Stimulated activated CD4-positive, alpha-beta T cell treated with anti-CD3 and anti-CD28 coated beads, Interleukin-4, amount 100 ng/mL, for 4 hours (primary cell): ENCODE measurements around the gene NUAK2.
"Not testable (repeated sequence)": the region's sequence is repeated elsewhere in the genome, so short reads cannot be mapped to it uniquely, and the experiment has no call there.

Experiments
- DNase-seq, 2 experiments: peaks; one replicate each; pipeline ENCODE4 v3.0.0-alpha.2; 2020

NUAK2 gene

GRCh38 chr1:205294175-205294917, 27.2 kb downstream of the NUAK2 start:
- DNase-seq, result no peak

GRCh38 chr1:205293350-205294074, 28.0 kb downstream of the NUAK2 start:
- DNase-seq, result no peak

- DNase-seq, result no peak
Measured at GRCh38 chr1:205291596-205291995, 29.9 kb downstream of the NUAK2 start.

- peak; percentile 46 to 74 for DNase-seq
Measured at GRCh38 chr1:205287767-205288559, 33.6 kb downstream of the NUAK2 start.

- no peak for DNase-seq
Measured at GRCh38 chr1:205287076-205287475, 34.5 kb downstream of the NUAK2 start.

GRCh38 chr1:205286335-205286950, 35.1 kb downstream of the NUAK2 start:
- DNase-seq, result peak; percentile 18 to 40

GRCh38 chr1:205285381-205286101, 36.0 kb downstream of the NUAK2 start:
- DNase-seq, result peak; percentile 24 to 44

GRCh38 chr1:205284420-205285144, 37.0 kb downstream of the NUAK2 start:
- peak; percentile 53 to 83 for DNase-seq

- no peak for DNase-seq
Measured at GRCh38 chr1:205283270-205284147, 38.0 kb downstream of the NUAK2 start.

GRCh38 chr1:205280666-205281395, 40.7 kb downstream of the NUAK2 start:
- DNase-seq, result not testable (repeated sequence)

- DNase-seq, result no peak
Measured at GRCh38 chr1:205279986-205280385, 41.6 kb downstream of the NUAK2 start.

- DNase-seq, result no peak
Measured at GRCh38 chr1:205276689-205277065, 44.9 kb downstream of the NUAK2 start.

- no peak for DNase-seq
Measured at GRCh38 chr1:205275916-205276688, 45.4 kb downstream of the NUAK2 start.

- no peak for DNase-seq
Measured at GRCh38 chr1:205275133-205275532, 46.4 kb downstream of the NUAK2 start.

- no peak for DNase-seq
Measured at GRCh38 chr1:205274041-205274691, 47.4 kb downstream of the NUAK2 start.

GRCh38 chr1:205273551-205273982, 48.0 kb downstream of the NUAK2 start:
- DNase-seq, result peak; percentile 78 to 82

GRCh38 chr1:205272536-205272935, 49.0 kb downstream of the NUAK2 start:
- DNase-seq, result no peak

- DNase-seq, result no peak
Measured at GRCh38 chr1:205271745-205272144, 49.8 kb downstream of the NUAK2 start.
